Measurements from ENCODE around the gene PGBD5. TPM values are rescaled to one million over a fixed set of nuclear protein-coding genes. Genes with fewer than 3 reads are reported as not detected.
"Not testable (repeated sequence)": the region's sequence is repeated elsewhere in the genome, so short reads cannot be mapped to it uniquely, and the experiment has no call there.

PGBD5 gene
- total RNA-seq, 1 donor from 2014 or later = 19.7 TPM

DNA sequence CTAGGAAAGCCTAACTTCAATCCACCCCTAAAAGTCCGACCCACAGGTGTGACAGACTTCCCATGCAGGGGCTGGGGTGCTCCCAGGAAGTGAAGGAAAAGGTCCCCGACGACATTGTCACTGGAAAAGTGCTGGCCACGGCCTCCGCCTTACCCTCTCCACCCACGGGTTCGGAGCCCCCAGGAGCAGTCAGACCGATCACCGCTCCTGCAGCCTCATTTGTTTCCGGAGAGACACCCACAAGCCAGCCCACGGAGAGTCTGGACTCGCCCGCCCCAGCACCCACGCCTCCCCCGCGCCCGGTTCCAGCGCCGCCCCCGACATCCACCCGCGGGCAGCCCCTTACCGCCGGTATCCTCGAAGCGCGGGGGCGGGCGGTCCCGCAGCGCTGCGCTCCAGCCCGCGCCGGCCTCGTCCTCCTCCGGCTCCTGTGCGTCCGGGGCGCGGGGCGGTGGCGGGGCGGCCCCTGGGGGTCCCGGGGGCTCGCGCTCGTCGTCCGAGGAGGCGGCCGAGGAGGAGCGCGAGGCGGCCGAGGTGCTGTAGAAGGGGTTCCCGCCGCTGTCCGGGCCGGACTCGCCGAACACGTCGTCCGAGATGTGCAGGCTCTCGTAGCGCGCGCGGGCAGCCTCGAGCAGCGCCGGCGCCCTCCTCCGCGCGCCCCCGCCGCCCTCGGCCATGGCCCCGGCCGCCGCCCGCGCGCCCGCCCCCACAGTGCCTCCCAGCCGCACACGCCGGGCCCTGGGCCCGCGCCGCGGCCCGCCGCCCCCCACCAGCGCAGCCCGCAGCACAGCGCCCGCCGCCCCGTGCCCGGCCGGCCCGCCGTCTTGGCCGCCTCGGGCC lies 660 bp downstream of the PGBD5 start:
- DNase-seq (ENCODE audit: low read depth) = no peak

DNA sequence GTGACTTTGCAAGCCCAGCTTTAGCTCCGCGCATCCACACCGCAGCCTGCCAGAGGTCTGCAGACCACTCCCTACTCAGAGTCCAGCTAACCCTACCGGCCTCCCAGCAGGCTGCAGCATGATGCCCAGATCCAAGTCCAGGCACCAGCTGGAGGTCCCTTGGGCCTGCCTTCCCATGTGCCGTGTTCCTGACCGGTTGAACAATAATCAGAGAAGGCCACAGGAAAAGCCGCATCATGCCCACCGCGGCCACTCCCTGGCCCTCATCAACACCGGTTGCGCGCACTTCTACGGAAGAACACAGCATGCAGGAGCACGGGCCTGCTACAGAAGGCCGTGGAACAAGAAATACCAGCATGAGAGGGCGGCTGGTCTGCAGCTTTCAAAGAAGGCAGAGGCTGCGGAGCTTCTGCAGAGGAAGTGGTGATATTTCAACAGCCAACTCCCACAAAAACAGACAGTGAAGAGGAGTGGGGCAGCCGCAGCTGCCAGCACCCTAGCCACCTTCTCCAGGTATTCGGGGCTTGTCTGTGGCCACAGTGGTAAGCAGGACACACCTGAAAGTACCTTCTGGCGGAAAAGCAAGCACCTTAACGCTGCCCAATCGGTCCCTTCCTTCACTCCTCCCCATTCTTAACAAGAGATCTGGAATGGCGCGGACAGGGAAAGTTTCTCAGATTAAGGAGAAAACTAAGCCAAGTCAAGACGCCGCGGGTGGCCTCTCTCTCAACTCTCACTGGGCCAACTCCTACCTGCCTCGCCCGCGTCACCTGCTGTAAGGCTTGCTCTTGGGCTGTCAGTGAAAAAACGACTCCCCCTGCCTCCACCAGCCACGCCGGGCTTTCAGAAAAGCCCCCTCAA lies 1.5 kb downstream of the PGBD5 start:
- DNase-seq (ENCODE audit: low read depth) = no peak

DNA sequence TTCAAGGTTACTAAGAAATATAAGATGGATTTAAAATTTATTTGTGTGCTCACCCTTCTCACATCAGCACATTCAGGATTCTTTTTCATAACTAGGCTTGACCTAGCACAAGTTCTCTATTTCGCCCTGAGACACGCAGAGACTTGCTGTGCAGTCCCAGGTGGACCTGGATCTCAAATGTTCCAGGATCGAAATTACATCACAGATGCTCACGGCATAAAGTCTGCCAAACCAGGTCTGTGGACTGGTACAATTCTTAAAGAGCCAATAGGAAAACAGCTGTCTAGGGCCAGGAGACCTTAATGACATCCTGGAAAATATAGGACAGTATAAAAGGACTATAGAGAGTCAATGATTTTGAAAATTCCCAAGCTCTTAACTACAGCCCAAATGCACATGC lies 2.2 kb downstream of the PGBD5 start:
- DNase-seq (ENCODE audit: low read depth) = no peak

DNA sequence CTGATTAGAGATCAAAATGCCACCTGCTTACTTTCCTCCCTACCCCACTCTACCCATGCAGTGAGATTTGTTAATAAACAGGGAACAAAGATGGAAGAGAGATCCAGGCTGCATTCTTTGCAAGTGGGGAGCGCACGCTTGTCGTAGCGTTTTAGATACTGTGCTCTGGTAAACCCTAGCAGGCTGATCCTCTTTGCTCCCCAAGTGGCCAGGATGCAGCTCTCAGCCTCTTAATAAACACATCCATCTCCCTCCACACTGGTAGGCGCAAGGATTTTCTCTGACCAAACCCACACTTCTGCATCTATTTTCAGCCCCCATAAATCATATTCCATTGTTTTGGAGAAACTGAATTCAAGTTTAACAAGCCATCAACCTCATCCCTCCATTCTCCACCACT lies 2.9 kb downstream of the PGBD5 start:
- DNase-seq (ENCODE audit: low read depth) = no peak

DNA sequence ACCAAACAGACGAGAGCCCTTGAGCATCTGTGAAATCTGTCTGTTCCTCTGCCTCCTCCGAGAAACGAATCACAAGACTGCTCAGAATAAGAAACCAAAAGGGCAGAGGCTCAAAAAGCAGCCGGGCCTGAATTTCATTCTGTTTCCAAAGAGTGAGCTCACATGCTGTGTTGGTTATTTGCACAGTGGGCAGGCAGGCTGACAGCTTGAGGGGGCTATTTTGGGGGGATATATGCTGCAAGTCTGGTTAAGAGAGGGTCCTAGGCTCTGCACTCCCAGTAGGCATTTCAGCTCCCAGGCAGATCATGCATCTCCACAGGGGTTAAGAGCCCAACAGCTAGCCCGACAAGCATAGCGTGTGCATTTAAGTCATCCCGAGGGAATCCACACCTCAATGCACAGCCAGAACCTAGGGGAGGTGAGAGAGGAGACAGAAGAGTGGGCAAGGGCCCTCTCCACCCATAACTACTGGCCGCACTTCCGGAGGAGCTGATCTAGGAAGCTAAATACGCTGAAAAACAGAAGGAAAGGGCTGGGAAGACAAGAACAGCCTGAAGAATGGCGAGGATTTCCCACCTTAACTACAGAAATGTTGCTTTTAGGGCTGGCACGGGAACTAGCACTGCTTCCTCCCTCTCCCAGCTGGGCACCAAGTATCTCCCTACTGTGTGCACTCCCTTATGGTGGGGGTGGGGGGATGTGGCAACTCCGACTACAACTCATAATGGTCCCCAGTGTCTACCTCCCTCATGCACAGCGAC lies 3.7 kb downstream of the PGBD5 start:
- DNase-seq (ENCODE audit: low read depth) = no peak

DNA sequence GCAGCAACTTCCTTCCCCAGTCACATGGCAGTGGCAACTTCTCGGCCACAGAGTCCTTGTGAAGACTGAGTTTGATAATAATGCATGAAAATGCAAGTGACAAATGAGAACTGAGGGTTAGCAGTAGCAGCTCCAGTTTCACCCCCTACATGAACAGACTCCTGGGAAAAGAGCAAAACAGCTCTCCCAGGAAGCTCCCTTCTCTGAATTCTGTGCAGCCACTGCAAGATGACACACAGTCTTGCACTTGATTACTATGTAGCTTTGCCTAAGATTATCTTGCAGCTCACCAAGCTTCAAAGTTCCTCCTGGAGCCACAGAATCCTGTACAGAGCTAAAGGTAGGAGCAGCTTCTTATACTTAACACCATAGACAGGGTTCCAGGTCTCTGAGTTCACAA lies 4.7 kb downstream of the PGBD5 start:
- no peak for DNase-seq (ENCODE audit: low read depth)

DNA sequence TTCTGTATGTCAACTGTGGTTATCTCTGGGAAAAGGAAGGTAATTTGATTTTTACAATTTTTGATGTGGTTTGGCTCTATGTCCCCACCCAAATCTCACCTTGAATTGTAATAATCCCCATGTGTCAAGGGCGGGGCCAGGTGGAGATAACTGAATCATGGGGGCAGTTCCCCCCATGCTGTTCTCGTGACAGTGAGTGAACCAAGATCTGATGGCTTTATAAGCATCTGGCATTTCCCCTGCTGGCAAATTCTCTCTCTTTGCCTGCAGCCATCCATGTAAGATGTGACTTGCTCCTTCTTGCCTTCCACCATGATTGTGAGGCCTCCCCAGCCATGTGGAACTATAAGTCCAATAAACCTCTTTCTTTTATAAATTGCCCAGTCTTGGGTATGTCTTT lies 5.8 kb downstream of the PGBD5 start:
- DNase-seq (ENCODE audit: low read depth) = not testable (repeated sequence)

DNA sequence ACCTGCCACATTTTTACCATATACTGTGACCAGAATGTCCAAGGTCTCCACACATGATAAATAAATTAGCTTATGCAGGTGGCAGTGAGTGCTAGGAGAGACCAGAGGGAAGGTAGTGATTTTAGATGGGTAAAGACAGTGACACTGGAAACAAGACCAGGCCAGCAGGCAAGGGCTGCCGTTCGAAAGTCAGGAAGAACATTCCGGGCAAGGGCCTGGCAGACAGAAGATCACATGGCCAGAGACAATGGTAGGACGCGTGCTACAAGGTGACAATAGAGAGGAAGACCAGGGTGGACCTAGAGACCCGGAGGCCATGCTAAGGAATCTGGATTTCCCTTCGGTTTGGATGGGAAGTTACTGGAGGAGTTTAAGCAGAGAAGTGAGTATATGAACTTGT lies 9.7 kb downstream of the PGBD5 start:
- DNase-seq (ENCODE audit: low read depth) = no peak

DNA sequence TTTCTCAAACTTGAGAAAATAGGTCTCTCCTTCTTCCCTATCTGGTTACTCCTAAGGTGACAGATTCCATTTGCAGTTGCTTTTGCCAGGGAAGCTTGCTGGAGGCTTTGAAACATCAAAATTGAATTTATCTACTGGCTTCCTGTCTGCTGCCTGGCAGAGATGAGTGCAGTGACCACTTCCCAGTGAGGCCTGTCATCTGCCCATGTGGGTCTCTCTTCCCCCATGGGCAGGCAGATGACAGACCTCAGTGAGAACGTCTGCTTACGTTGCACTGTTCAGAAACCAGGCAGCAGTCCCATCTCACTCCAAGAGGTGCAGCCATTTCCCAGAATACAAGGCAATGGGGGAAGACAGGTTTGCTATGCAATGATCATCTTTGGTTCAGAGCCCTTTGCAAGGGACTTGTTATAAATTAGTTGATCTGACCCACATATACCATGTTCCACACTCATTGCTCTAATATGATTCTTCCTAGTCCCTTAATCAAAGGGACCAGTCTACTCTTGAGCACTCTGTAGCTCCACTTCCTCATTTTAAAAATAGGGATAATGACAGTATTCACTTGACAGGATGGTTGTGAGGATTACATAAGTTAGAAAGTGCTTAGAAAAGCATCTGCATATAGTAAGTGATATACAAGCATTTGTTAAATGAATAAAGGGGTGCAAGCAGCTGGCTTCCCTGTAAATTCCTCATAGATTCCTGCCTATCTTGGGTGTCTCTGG lies 10.6 kb downstream of the PGBD5 start:
- no peak for DNase-seq (ENCODE audit: low read depth)

DNA sequence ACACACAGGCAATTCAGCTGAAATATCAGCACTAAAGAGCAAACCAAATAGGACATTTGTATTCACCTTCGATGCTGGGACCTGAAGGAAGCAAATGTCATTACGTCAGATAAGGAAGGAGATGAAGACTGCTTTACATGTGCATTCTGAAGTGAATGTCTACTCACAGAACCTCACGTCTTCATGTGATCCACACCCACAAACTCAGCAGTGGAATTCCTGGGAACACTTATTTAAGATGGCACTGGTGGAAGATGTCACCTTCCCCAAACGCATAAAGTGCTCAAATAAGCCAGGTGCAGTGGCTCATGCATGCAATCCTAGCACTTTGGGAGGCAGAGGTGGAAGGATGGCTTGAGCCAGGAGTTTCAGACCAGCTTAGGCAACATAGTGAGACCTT lies 11.4 kb downstream of the PGBD5 start:
- DNase-seq (ENCODE audit: low read depth) = no peak

DNA sequence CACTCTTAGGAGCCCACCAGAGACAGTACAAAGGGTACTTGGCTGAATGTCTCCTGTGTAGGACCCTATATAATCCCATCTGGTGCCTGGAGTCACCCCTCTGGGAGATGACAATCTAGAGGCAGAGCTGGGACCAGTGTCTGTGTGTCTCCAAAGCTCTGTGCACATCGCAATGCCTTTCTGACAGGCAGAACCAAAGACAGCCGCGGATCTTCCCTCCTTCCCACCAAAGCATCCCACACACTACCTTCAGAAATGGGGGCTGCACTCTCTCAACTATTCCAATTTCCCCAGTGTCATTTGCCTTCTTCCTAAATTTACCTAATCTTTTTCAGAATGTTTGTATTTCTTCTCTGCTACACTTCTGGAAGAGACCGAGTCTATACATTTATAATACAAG lies 12.0 kb downstream of the PGBD5 start:
- no peak for DNase-seq (ENCODE audit: low read depth)

DNA sequence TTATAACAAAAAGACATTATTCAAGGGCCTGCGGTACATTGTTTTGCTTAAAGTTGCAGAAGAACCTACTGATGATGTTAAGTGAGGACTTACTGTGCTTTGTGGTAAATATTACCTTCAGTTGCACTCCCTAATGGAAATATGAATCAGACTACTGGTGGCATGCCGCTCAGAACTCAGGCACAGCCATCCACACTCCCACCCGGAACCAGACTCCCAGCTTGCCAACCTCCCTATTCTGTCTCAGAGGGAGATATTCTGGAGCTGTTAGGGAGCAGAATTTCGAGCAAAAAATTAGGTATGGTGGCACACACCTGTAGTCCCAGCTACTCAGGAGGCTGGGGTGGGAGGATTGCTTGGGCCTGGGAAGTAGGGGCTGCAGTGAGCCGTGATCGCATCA lies 13.1 kb downstream of the PGBD5 start:
- DNase-seq (ENCODE audit: low read depth) = no peak

DNA sequence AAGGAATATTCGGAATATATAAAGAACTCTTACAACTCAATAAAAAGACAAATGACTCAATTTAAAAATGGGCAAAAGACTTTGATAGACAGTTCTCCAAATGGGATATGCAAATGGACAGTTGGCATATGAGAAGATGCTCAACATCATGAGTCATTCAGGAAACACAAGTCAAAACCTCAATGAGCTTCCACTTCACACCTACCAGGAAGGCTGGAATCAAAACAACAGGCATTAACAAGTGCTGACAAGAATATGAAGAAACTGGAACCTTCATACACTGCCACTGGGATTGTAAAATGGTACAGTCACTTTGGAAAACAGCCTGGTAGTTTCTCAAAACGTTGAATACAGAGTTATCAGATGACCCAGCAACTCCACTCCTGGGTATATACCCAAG lies 17.2 kb downstream of the PGBD5 start:
- DNase-seq (ENCODE audit: low read depth) = no peak

DNA sequence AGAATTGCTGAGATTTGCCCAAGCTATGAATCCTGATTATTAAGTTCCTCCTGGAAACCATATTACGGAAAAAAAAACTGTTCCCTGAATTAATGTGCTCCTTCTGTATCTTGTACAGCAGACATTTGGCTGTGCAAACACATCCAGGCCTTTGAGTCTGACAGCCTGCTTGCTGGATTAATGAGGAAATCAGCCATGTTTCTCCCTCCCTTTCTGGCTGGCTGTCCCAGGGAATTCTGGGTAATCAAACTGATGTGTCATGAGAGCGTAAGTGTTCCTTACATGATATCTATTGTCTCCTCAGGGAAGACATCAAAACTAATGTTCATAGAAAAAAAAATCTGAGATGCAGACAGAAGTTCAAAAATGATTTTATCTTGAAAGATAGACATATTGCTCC lies 18.8 kb downstream of the PGBD5 start:
- DNase-seq (ENCODE audit: low read depth) = no peak

DNA sequence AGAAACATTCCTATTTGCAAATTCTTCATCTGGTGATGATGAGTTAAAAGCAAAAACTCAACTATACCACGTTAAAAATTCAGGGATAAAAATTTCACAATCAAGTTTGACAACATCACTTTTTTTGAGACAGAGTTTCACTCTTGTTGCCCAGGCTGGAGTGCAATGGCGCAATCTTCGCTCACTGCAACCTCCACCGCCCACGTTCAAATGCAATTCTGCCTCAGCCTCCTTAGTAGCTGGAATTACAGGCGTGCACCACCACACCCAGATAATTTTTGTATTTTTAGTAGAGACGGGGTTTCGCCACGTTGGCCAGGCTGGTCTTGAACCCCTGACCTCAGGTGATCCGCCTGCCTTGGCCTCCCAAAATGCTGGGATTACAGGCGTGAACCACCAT lies 19.4 kb downstream of the PGBD5 start:
- not testable (repeated sequence) for DNase-seq (ENCODE audit: low read depth)

DNA sequence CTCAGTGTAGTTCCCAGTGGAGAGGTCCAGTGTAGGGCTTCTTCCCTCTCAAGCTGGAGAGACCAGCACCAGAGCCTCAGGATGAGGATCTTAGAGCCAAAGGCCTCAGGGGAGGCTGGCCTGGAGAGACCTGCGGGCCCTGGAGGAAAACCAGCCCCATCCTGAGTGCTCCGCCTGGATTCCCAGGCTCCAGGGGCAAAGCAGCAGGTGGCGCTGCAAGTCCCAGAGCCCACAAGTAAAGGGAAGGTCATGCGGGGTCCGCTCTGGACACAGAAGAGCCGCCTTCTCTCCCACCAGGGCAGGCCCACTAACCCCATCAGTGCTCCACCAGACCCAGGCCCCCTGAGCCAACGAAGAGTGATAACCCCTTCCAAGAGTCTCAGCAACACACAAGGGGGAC lies 22.7 kb downstream of the PGBD5 start:
- DNase-seq (ENCODE audit: low read depth) = no peak

DNA sequence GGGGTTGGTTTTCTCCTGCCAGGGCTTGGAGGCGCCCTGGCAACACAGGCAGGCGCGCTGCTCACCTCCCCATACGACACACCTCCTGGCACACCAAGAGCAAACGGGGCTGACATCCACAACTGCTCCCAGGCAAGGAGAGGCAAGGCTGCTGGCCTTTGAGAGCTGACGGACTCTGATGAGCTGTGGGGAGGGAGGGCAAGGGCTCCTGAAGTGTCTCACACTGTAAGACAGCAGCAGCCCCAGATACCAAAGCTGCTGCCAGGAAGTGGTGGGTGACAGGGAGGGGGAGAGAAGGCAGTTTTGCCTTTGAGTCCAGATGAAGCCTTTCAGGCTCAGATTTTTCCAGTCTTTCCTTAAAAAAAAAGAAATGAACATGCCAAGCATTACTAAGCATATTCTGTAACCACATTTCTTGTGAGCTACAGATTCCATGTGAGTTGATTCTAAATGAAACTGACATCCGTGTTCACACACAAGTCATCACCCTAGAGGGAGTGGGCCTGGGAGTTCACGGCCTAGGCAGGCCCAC lies 24.3 kb downstream of the PGBD5 start:
- no peak for DNase-seq (ENCODE audit: low read depth)

DNA sequence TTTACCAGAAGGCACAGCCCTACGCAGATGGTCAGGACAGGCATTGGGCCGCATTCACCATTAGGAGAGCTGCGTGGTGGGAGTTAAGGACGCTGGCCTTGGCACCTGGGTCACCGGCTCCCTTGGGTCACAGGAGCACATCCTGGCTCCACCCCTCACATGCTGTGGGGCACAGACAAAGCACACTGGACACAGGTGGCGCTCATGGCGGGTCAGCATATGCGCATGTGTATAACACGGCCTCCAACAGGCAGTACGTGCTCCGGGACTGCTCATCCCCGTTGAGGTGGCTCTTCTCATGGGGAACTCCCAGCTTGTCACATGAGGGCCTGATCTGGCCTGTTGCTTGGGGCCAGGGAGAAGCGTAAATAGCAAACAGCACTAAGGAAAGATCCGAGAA lies 25.0 kb downstream of the PGBD5 start:
- DNase-seq (ENCODE audit: low read depth) = no peak

DNA sequence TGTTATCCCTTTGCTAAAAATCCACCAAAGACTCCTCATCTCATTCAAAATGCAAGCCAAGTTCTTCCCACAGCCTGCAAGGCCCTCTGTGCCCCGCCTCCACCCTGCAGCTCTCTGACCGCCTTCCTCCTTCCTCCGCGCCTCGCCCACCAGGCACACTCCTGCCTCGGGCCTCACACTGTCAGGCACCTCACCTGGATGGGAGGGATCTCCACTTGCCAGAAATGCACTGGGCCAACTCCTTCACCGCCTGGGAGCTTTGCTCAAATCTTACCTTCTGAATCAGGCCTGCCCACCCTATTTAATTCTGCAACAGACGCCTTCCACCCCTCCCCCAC lies 26.2 kb downstream of the PGBD5 start:
- DNase-seq (ENCODE audit: low read depth) = no peak

DNA sequence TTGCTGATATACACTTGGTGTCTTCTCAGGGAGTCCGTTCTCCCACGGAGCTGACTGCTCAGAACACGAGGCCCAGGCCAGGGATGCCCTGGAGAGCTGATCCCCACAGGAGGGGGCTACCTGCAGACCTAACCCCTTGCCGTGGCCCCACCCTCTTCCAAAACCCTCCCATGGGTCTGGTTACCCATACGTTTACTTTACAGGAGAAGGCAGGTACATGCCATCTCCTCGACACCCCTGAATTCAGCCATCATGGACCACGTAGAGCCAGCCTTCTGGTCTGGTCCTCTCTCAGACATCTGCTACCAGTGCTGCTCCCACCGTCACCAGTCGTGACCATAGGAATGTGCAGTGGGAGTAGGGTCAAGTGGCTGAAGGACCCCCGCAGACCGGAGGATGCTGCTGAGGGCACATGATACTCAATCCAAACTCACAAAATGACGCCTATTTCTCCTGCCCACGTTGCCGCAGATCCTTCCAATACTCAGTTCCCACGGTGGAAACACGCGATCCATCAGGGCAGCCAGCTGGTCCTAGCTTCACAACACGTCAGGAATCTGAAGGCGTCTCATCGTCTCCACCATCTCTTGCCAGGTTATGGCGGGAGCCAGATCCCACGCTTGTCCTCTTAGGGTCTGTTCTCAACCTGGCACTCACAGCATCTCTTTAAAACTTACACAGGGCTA lies 26.7 kb downstream of the PGBD5 start:
- no peak for DNase-seq (ENCODE audit: low read depth)

DNA sequence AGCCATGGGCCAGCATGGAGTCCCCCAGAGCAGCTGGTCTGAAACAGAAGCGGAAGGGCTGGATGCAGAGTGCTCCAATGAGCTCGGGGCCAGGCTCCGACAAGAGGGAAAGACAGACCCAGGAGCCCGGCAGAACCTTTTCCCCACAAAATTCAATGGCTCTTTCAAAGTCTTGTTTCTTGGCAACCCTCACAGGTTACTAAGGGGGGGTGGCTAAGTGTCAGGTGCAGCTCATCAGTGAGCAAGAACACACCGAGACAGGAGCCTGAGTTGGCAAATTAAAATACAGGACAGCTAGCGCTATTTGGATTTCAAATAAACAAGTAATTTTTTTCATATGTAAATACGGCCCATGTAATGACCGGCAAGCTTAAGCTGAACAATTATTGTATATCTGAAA lies 27.3 kb downstream of the PGBD5 start:
- no peak for DNase-seq (ENCODE audit: low read depth)
